SK-N-SH (cell line): ENCODE data around the gene HES1. TPM values are rescaled to one million over a fixed set of nuclear protein-coding genes. Genes with fewer than 3 reads are reported as not detected.
"Not testable (repeated sequence)": the region's sequence is repeated elsewhere in the genome, so short reads cannot be mapped to it uniquely, and the experiment has no call there.

Experiments used
- CTCF ChIA-PET: fragments of 300-600, 350-600 bp; formaldehyde crosslinking; extraction: SDS; loops from one replicate; lab custom pipeline; 2021; lab: Yijun Ruan, JAX
- POLR2A ChIA-PET: fragments of 350-600 bp; sonication (Branson Sonifier 250); formaldehyde crosslinking; extraction: SDS; loops from one replicate; lab custom pipeline; 2020; ENCODE audit warnings: antibody characterized with exemption, inconsistent platforms; lab: Yijun Ruan, JAX
- DNase-seq: peaks from one replicate; pipeline ENCODE4 v3.0.0; 2012
- H2AFZ ChIP-seq: fragments of 200-600 bp; sonication (generic); 2 replicates; pipeline ENCODE4 v1.8.1; 2016; ENCODE audit warnings: antibody characterized with exemption, mild to moderate bottlenecking, low read depth
- H3F3A ChIP-seq: fragments of 200-600 bp; sonication (generic); replicated peaks from 2 replicates; pipeline ENCODE3; 2016; ENCODE audit warnings: antibody characterized with exemption, mild to moderate bottlenecking; ENCODE audit not compliant: insufficient read depth
- H3K27ac ChIP-seq, 2 experiments: fragments of 200-500 bp in 1 of 2; fragments of 200-600 bp in 1 of 2; sonication (Bioruptor generic) in 1 of 2; sonication (generic), shearing (Covaris generic) in 1 of 2; 2 replicates each; pipeline versions ENCODE4 v1.5.1 to v1.6.1; 2014 to 2016; ENCODE audit warnings: low read depth in 2 of 2, inconsistent platforms in 1 of 2, low read length in 1 of 2, mild to moderate bottlenecking in 1 of 2, mixed read lengths in 1 of 2
- H3K27me3 ChIP-seq: fragments of 200-600 bp; sonication (generic), shearing (Covaris generic); 2 replicates; pipeline ENCODE4 v1.6.1; 2016; ENCODE audit warnings: mixed run types; ENCODE audit not compliant: insufficient read depth
- H3K36me3 ChIP-seq, 2 experiments: fragments of 200-500 bp in 1 of 2; fragments of 200-600 bp in 1 of 2; sonication (Bioruptor generic) in 1 of 2; sonication (generic) in 1 of 2; replicated peaks in 1 of 2; 2 replicates each; pipeline versions ENCODE3 to v1.5.1; 2014 to 2016; ENCODE audit warnings: low read length in 1 of 2, mild to moderate bottlenecking in 1 of 2; ENCODE audit not compliant: insufficient read depth in 2 of 2, control insufficient read depth in 1 of 2
- H3K4me1 ChIP-seq, 2 experiments: fragments of 200-500 bp in 1 of 2; fragments of 200-600 bp in 1 of 2; sonication (Bioruptor generic) in 1 of 2; sonication (generic), shearing (Covaris generic) in 1 of 2; 2 replicates each; pipeline versions ENCODE4 v1.5.1 to v1.6.1; 2014 to 2016; ENCODE audit warnings: low read depth in 1 of 2, low read length in 1 of 2, mixed run types in 1 of 2; ENCODE audit not compliant: insufficient read depth in 2 of 2, control insufficient read depth in 1 of 2
- H3K4me2 ChIP-seq: fragments of 200-600 bp; sonication (generic), shearing (Covaris generic); 2 replicates; pipeline ENCODE4 v1.6.1; 2017; ENCODE audit warnings: mixed run types
- H3K4me3 ChIP-seq, 2 experiments: fragments of 200-500 bp in 1 of 2; fragments of 200-600 bp in 1 of 2; sonication (Bioruptor generic) in 1 of 2; sonication (generic), shearing (Covaris generic) in 1 of 2; 2 replicates each; pipeline versions ENCODE4 v1.5.1 to v1.8.1; 2014 to 2016; ENCODE audit warnings: low read depth in 2 of 2, inconsistent platforms in 1 of 2, low read length in 1 of 2, mild to moderate bottlenecking in 1 of 2, mixed read lengths in 1 of 2, moderate library complexity in 1 of 2
- H3K79me2 ChIP-seq: fragments of 200-600 bp; sonication (generic); 2 replicates; pipeline ENCODE4 v1.8.1; 2017; ENCODE audit warnings: mild to moderate bottlenecking; ENCODE audit not compliant: insufficient read depth
- H3K9ac ChIP-seq: fragments of 200-600 bp; sonication (generic); 2 replicates; pipeline ENCODE4 v1.6.1; 2017; ENCODE audit warnings: mixed run types
- H3K9me2 ChIP-seq: fragments of 200-600 bp; sonication (generic); 2 replicates; pipeline ENCODE4 v1.6.1; 2017; ENCODE audit warnings: mixed run types
- H3K9me3 ChIP-seq: fragments of 200-600 bp; sonication (generic); 2 replicates; pipeline ENCODE4 v1.6.1; 2017; ENCODE audit warnings: mixed run types, mild to moderate bottlenecking, moderate library complexity
- H4K20me1 ChIP-seq: fragments of 200-600 bp; sonication (generic); 2 replicates; pipeline ENCODE4 v1.6.1; 2017; ENCODE audit warnings: mild to moderate bottlenecking, mixed run types; ENCODE audit not compliant: insufficient read depth
- ELF1 ChIP-seq: IDR thresholded peaks from 2 replicates; pipeline ENCODE4 v1.4.0; 2012
- EP300 ChIP-seq, 2 experiments: IDR thresholded peaks; 2 replicates each; pipeline versions ENCODE4 v1.4.0 to v1.6.1; 2012; ENCODE audit warnings: borderline replicate concordance in 1 of 2, low read depth in 1 of 2, low read length in 1 of 2
- FOSL2 ChIP-seq: IDR thresholded peaks from 2 replicates; pipeline ENCODE4 v1.4.0; 2012; ENCODE audit warnings: low read depth, mild to moderate bottlenecking, moderate library complexity, borderline replicate concordance
- FOXM1 ChIP-seq: IDR thresholded peaks from 2 replicates; pipeline ENCODE4 v1.4.0; 2012; ENCODE audit warnings: low read depth, mild to moderate bottlenecking
- GATA2 ChIP-seq: sonication (generic); formaldehyde crosslinking; IDR thresholded peaks from 2 replicates; pipeline ENCODE4 v1.5.0; 2020; ENCODE audit warnings: mild to moderate bottlenecking, missing genetic modification reagents
- NFIC ChIP-seq: IDR thresholded peaks from 2 replicates; pipeline ENCODE4 v1.4.0; 2012; ENCODE audit warnings: borderline replicate concordance
- NRF1 ChIP-seq: IDR thresholded peaks from 2 replicates; pipeline ENCODE4 v1.6.1; 2012; ENCODE audit warnings: low read depth, mild to moderate bottlenecking, low read length
- RCOR1 ChIP-seq: fragments of 150-350 bp; IDR thresholded peaks from 2 replicates; pipeline ENCODE4 v1.6.1; 2017; ENCODE audit warnings: antibody characterized with exemption, low read length
- RXRA ChIP-seq: IDR thresholded peaks from 2 replicates; pipeline ENCODE4 v1.4.0; 2012; ENCODE audit warnings: low read depth, mild to moderate bottlenecking, borderline replicate concordance
- SMC3 ChIP-seq: IDR thresholded peaks from 2 replicates; pipeline ENCODE4 v1.6.1; 2012; ENCODE audit warnings: low read depth, low read length, improper control_type of control experiment
- WGBS: methylation state at CpG from one replicate; pipeline ENCODE4 v1.1.6; 2017; ENCODE audit warnings: low lambda C conversion rate; 5-methylcytosine and 5-hydroxymethylcytosine counted together
- polyA plus RNA-seq, 3 experiments: library from polyadenylated mRNA; depleted of rRNA; stranded (reverse); fragments of >200 nt; gene quantifications; 2 replicates each; pipeline ENCODE4 v1.2.3, GENCODE V29; 2012
- TF ChIP-seq, protein P1 (sequence below): IDR thresholded peaks from 2 replicates; pipeline ENCODE4 v1.4.0; 2012; ENCODE audit warnings: low read depth, borderline replicate concordance
- TF ChIP-seq, protein P2 (sequence below): fragments of 150-350 bp; IDR thresholded peaks from 2 replicates; pipeline ENCODE4 v1.6.1; 2017; ENCODE audit warnings: antibody characterized with exemption, low read length, low read depth, borderline replicate concordance
- TF ChIP-seq, protein P3 (sequence below): IDR thresholded peaks from 2 replicates; pipeline ENCODE4 v1.4.0; 2012; ENCODE audit warnings: low read depth, borderline replicate concordance
- TF ChIP-seq, protein P4 (sequence below): fragments of 150-350 bp; IDR thresholded peaks from 2 replicates; pipeline ENCODE4 v1.6.1; 2016; ENCODE audit warnings: mild to moderate bottlenecking, low read depth, low read length

Gene HES1
- polyA plus RNA-seq, 1 of the 3 experiments (the other 2 are of a cell fraction) = 225 TPM

DNA sequence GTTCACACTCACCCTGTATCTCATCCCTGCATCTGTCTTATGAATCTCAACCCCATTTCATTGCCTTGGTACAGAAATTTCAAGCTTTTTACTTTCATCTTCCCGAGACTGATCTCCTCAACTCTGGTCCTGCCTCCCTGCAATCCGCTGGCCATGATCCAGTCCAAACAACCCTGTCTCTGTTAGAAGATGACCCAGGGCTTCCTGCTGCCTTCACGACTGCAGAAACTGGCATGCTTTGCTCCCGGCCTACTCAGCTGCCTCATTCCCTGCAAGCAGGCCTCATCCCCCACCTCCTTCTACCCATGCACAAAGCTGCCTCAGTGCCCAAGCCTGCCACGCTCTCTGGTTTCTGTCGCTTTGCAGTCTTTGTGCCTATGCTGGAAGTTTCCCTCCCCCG, 12.4 kb downstream of the HES1 start:
- no peaks in the 10 kb centered on the region for H3K27me3 ChIP-seq
- no peak overlapping the region for H2AFZ ChIP-seq
- H3K9me2 ChIP-seq = no peaks in the 10 kb centered on the region
- WGBS = 66% methylated on average over 7 of the region's 7 CpGs
- H3K9me3 ChIP-seq = no peaks in the 10 kb centered on the region
- no peaks in the 10 kb centered on the region for H3K79me2 ChIP-seq
- no peak overlapping the region for H3K4me3 ChIP-seq
- CTCF ChIA-PET = interaction anchor here (1.3 kb wide), 1 partner anchor 167 kb away, joined by 5 read pairs; no protein-coding TSS in a partner anchor
- TF ChIP-seq, protein P1, sequence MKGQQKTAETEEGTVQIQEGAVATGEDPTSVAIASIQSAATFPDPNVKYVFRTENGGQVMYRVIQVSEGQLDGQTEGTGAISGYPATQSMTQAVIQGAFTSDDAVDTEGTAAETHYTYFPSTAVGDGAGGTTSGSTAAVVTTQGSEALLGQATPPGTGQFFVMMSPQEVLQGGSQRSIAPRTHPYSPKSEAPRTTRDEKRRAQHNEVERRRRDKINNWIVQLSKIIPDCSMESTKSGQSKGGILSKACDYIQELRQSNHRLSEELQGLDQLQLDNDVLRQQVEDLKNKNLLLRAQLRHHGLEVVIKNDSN = no peak
- TF ChIP-seq EP300 (IDR thresholded peaks at IDR 0.05; ENCODE audit: borderline replicate concordance in 1 of 2, low read depth in 1 of 2, low read length in 1 of 2) (no peak), NFIC (0 out of 2 replicates have a peak, but pooled peaks have one; percentile 8), FOSL2 (no peak)
- TF ChIP-seq, all 33 proteins: peak for 1
- Histone ChIP-seq H3K27ac (no peak overlapping the region; a peak in 1 of 4 replicates), H3K36me3 (no peaks in the 10 kb centered on the region), H3K4me2 (no peak overlapping the region; the same call in 1 of the 2 replicates), H4K20me1 (no peaks in the 10 kb centered on the region), H3K4me1 (peaks cover 4 to 14% of the 10 kb centered on the region in 2 experiments; a peak in 2 of 4 replicates), H3F3A (no peaks in the 10 kb centered on the region), H3K9ac (no peak overlapping the region)
- peak; percentile 32 for DNase-seq
- POLR2A ChIA-PET = no interaction called here

DNA sequence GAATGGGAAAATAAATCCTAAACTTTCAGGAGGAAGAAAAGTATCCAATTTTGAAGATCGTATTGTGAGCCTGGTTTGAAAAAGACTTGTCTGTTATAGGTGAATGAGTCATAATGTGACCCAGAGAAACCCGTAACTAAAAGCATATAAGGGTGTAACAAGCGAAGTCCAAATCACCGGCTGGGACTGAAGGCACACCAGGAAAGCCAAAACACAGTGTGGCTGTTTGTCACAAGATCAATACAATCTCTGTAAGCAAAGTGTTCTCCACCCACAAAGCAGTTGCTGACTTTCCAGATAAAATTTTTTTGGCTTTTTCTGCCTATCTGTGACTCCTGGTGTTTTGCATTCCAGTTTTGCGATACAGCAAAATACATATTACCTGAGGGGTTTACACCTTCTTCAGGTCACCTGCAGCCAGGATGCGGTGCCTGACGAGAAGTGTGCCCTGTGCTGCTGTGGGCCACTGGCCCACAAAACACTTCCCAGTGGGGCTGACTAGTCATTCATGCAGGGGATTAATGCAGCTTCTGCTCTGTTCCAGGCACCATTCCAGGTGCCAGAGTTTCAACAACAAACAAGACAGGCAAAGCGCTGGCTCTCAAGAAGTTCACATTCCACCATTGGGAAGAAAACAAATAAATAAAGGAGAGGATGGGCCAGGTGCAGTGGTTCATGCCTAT, 14.4 kb downstream of the HES1 start:
- Histone ChIP-seq H3K4me1 (peaks cover 4 to 14% of the 10 kb centered on the region in 2 experiments; a peak in 2 of 4 replicates), H3K79me2 (no peaks in the 10 kb centered on the region), H3K27me3 (no peaks in the 10 kb centered on the region), H3K9me3 (no peaks in the 10 kb centered on the region), H4K20me1 (no peaks in the 10 kb centered on the region), H3F3A (no peaks in the 10 kb centered on the region), H3K4me2 (no peak overlapping the region), H3K4me3 (no peak overlapping the region), H3K9ac (no peak overlapping the region), H3K36me3 (no peaks in the 10 kb centered on the region), H3K9me2 (no peaks in the 10 kb centered on the region), H3K27ac (no peak overlapping the region), H2AFZ (no peak overlapping the region)
- ChIA-PET POLR2A (no interaction called here), CTCF (no interaction called here)
- DNase-seq = no peak
- 91% methylated on average over 7 of the region's 8 CpGs for WGBS
- TF ChIP-seq, protein P1 = no peak
- TF ChIP-seq ELF1 = no peak
- no peak for TF ChIP-seq RXRA
- TF ChIP-seq FOXM1 = no peak
- no peak for TF ChIP-seq SMC3
- TF ChIP-seq, protein P2, sequence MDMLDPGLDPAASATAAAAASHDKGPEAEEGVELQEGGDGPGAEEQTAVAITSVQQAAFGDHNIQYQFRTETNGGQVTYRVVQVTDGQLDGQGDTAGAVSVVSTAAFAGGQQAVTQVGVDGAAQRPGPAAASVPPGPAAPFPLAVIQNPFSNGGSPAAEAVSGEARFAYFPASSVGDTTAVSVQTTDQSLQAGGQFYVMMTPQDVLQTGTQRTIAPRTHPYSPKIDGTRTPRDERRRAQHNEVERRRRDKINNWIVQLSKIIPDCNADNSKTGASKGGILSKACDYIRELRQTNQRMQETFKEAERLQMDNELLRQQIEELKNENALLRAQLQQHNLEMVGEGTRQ = no peak
- TF ChIP-seq, protein P3, sequence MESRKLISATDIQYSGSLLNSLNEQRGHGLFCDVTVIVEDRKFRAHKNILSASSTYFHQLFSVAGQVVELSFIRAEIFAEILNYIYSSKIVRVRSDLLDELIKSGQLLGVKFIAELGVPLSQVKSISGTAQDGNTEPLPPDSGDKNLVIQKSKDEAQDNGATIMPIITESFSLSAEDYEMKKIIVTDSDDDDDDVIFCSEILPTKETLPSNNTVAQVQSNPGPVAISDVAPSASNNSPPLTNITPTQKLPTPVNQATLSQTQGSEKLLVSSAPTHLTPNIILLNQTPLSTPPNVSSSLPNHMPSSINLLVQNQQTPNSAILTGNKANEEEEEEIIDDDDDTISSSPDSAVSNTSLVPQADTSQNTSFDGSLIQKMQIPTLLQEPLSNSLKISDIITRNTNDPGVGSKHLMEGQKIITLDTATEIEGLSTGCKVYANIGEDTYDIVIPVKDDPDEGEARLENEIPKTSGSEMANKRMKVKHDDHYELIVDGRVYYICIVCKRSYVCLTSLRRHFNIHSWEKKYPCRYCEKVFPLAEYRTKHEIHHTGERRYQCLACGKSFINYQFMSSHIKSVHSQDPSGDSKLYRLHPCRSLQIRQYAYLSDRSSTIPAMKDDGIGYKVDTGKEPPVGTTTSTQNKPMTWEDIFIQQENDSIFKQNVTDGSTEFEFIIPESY = no peak
- no peak for TF ChIP-seq NRF1
- TF ChIP-seq, protein P4, sequence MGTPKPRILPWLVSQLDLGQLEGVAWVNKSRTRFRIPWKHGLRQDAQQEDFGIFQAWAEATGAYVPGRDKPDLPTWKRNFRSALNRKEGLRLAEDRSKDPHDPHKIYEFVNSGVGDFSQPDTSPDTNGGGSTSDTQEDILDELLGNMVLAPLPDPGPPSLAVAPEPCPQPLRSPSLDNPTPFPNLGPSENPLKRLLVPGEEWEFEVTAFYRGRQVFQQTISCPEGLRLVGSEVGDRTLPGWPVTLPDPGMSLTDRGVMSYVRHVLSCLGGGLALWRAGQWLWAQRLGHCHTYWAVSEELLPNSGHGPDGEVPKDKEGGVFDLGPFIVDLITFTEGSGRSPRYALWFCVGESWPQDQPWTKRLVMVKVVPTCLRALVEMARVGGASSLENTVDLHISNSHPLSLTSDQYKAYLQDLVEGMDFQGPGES = no peak
- TF ChIP-seq GATA2 (CRISPR knock-in tag) = no peak
- TF ChIP-seq RCOR1 = no peak

DNA sequence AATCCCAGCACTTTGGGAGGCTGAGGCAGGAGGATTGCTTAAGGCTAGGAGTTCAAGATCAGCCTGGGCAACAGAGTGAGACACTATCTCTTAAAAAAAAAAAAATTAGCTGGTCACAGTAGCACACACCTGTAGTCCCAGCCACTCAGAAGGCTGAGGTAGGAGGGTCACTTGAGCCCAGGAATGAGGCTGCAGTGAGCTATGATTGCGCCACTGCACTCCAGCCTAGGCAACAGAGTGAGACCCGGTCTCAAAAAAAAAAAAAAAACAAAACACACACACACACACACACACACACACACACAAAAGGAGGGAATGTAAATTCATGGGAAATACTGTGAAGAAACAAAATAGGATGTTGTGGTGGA, 15.0 kb downstream of the HES1 start:
- H3K4me2 ChIP-seq, H3K79me2 ChIP-seq, H3K36me3 ChIP-seq, H3K9ac ChIP-seq, DNase-seq, H3K9me2 ChIP-seq, POLR2A ChIA-PET, H3K4me3 ChIP-seq, H4K20me1 ChIP-seq, H3F3A ChIP-seq, H3K27me3 ChIP-seq, H3K27ac ChIP-seq, H2AFZ ChIP-seq, H3K9me3 ChIP-seq: not testable (repeated sequence)
- 94% methylated on average over 2 of the region's 2 CpGs for WGBS
- peaks cover 4 to 14% of the 10 kb centered on the region in 2 experiments; a peak in 2 of 4 replicates for H3K4me1 ChIP-seq
- CTCF ChIA-PET = interaction anchor here (0.6 kb wide), 1 partner anchor 9 kb away, joined by 3 read pairs; no protein-coding TSS in a partner anchor
